NOMO-1 treated with DMSO at 0.1 percent for 48 hours (cell line): ENCODE measurements around the gene ARFGAP2.
"Not testable (repeated sequence)": the region's sequence is repeated elsewhere in the genome, so short reads cannot be mapped to it uniquely, and the experiment has no call there.

Experiments used
- DNase-seq: peaks from one replicate; lab custom pipeline; 2025; ENCODE audit not compliant: unreplicated experiment; lab: John Stamatoyannopoulos, UW

Gene ARFGAP2

DNA sequence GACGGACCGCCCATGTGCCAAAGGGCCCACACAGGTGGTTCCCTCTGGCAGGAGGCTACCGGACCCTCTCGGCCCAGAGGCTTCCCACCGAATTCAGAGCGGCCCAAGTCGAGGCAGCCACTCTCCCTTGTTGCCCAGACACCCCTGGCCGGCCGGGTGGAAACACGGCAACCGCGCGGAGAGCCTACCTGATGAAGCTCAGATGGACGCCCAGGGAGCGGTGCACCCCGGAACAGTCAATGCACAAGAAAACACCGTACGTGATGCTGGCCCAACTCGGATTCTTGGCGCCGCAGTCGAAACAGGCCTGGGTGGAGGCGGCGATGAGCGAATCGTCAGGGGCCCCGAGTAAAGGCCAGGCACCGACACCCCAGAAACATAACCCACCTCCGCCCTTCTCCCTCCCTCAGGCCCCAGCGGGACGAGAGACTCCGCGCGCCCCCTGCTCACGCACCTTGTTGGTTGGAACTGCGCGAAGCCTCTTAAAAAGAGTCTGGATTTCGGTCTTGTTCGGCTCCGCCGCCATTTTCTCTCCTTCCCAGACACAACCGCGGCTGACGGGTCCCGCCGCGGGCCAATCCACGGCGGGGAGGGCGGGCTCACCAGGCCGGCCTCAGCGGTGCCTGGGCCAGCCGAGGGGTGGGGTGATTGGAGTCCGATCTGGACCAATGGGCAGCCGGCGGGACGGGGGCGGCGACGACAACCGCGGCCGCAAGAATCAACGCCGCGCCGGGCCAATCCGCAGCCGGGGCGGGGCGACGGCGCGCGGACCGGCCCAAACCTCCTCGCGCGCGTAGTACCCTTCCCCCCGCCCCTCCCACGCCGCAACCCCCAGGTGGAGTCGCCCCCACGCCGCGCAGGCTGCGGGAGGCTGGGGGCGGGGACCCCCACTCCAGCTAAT is at the start of gene ARFGAP2:
Gene ARFGAP2, minus strand, starts transcription at position 552 of the 901 bp plus-strand sequence. Its CDS starts 26 bp downstream, at position 526.
- DNase-seq: peak; percentile 94

- no peak for DNase-seq
These were observed 49.1 kb upstream of the ARFGAP2 start for GRCh38 chr11:47225552-47226400.

DNA sequence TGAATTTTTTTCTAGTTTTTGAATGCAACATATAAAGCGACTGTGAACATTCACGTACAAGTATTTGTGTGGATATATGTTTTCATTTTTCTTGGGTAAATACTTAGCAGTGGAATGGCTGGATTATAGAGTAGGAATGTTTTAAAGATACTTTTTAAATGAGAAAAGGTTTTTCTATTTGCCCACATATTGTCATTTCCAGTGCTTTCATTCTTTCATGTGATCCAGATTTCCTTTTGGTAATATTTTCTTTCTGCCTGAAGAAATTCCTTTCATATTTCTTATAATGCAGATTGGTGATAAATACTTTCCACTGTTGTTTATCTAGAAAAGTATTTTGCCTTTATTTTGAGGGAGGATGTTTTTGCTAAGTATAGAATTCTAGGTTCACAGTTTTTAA is 46.0 kb upstream of the ARFGAP2 start:
- DNase-seq: no peak

DNA sequence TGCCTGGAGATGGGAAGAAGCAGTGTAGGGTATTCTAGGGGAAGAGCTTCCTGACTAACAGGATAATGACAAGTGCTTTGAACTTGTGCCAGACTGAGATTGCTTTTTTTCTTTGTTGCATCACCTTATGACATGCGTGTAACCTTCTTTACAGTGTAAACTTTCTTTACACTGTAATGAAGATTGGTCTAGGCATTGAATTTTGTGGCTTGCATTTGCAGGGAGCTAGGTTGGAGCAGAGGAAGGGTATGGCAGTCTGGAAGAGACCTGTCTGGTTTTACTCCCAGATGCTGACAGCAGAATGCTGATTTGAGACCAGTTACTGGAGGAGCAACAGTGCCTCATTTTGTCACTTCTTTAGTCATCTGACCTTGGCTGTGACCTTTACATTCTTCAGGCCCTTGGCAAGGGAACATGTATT is 43.7 kb upstream of the ARFGAP2 start:
- DNase-seq: no peak

DNA sequence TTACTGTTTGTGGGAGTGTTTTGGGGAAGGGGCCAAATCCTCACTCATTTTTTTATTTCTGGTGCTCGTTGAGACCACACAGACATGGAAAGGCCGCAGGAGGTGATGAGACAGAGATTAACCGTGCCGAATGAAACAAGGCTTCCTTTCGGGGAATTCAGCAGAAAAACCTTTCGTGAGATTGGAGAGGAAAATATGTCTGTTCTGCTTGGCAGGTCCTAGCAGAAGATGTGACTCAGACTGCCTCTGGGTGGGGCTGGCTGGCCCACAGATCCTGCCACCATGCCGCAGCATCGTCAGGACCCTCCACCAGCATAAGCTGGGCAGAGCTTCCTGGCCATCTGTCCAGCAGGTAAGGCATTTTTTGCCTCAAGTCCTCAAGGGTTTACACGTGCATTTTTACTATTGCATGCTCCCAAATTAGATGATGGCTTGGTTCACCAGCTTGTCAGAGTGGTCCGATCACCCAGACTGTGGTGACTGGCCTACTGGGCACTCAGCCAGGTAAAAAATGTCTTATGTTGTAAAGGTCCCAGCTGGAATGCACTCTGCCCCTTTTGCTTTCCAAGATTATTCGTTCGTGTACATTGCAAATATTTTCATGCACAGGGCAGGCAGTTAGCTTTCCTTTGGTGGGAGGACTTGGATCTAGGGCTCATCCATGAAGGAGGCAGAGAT is 39.6 kb upstream of the ARFGAP2 start:
- peak; percentile 30 for DNase-seq

GRCh38 chr11:47215366-47215910 is 38.8 kb upstream of the ARFGAP2 start:
- DNase-seq: no peak

- DNase-seq: peak; percentile 92
These were observed 37.4 kb upstream of the ARFGAP2 start for GRCh38 chr11:47213950-47214565.

GRCh38 chr11:47212938-47213337 is 36.3 kb upstream of the ARFGAP2 start:
- DNase-seq: no peak

DNA sequence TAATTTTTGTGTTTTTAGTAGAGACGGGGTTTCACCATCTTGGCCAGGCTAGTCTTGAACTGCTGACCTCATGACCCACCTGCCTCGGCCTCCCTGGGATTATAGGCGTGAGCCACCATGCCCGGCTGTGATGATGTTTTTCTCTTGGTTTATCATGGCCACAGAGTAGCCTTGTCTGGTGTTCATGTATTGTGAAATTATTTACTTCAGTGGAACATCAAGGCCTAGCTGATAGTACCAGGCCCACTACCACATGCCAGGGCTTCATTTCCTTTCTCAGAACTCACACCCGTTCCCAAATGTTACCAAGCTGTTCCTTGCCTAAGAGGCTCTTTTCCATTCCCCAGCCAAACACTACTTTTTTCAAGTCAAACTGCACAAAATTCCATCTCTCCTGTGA is 31.9 kb upstream of the ARFGAP2 start:
- no peak for DNase-seq

DNA sequence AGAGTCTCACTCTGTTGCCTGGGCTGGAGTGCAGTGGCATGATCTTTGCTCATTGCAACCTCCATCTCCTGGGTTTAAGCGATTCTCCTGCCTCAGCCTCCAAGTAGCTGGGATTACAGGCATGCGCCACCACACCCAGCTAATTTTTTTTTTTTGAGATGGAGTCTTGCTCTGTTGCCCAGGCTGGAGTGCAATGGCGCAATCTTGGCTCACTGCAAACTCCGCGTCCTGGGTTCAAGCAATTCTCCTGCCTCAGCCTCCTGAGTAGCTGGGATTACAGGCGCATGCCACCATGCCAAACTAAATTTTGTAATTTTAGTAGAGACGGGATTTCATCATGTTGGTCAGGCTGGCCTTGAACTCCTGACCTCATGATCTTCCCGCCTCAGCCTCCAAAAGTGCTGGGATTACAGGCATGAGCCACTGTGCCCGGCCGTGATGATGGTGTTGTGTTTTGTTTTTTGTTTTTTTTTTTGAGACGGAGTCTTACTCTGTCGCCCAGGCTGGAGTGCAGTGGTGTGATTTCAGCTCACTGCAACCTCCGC is 31.4 kb upstream of the ARFGAP2 start:
- DNase-seq: not testable (repeated sequence)

DNA sequence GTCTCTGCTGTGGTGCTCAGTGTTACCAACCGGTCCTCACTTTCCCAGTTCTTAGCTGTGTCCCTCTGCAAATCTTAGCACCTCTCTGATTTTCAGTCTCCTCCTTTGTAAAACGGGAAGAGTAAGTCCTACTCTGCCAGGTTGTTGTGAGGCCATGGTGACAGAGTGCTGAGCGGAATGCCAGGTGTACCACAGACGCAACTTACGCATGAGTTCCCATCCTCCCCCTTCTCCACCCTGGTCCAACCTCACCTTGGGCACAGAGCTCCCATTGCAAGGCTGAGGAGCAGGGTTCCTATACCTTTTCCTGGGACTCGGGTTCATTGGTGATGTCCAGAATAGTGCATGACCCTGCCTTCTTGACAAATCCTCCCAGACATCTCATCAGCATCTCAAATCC is 30.8 kb upstream of the ARFGAP2 start:
- DNase-seq: no peak

DNA sequence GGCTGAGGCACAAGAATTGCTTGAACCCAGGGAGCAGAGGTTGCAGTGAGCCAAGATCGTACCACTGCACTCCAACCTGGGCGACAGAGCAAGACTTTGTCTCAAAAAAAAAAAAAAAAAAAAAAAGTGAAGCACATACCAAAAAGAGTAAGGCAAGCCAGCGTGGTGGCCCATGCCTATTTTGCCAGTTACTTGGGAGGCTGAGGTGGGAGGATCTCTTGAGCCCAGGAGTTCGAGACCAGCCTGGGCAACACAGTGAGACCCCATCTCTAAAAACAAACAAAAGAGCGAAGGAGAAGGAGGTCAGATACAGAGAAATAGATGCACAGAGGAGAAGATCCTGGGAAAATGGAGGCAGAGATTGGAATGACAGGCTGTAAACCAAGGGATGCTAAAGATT is 29.9 kb upstream of the ARFGAP2 start:
- DNase-seq: not testable (repeated sequence)

GRCh38 chr11:47204637-47204989 is 27.9 kb upstream of the ARFGAP2 start:
- DNase-seq: no peak

DNA sequence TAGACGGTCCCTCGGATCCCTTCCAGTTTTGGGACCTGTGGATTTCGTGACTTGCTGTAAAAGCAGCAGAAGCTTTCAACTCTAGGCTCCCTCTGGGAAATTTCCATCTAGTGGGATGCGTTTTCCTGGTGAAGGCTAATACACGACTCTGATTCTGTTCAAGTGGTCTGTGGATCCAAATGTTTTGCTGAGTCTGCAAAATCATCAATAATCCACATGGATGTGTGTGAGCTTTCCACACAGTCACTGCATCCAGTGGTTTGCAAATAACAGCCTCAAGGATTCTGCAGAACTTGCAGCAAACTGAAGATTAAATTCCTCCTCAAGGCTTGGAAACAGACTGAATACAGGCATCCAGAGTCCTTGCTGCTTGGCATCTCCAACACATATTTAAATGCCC is 25.9 kb upstream of the ARFGAP2 start:
- DNase-seq: no peak

DNA sequence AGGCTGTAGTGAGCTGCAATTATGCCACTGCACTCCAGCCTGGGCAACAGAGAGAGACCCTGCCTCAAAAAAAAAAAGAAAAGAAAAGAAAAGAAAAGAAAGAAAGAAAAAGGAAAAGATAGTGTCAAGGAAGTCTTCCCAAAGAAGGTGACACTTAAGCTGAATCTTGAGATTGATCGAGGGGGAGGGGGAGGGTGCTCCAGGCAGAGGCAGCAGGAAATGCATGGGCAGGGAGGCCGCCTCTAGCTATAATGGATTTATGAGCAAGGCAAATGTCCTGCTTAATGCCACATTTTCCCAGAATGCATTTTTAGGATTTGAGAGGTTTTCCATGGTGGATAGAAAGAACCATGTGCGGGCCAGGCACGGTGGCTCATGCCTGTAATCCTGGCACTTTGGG is 24.3 kb upstream of the ARFGAP2 start:
- DNase-seq: no peak

- DNase-seq: not testable (repeated sequence)
These were observed 21.5 kb upstream of the ARFGAP2 start for GRCh38 chr11:47198161-47198560.

DNA sequence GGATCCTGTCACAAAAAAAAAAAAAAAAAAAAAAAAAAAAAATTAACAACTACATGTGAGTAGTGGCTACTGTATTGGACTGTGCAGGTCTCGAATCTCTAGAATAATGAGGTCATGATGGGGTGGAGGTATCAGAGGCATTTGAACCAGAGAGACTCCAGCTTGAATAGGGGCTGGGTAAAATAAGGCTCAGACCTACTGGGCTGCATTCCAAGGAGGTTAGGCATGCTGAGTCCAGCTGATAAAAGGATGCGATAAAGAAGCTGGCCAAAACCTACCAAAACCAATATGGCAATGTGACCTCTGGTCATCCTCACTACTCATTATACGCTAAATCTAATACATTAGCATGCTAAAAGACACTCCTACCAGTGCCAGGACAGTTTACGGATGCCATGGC is 15.4 kb upstream of the ARFGAP2 start:
- DNase-seq: no peak

GRCh38 chr11:47191137-47191536 is 14.5 kb upstream of the ARFGAP2 start:
- not testable (repeated sequence) for DNase-seq

DNA sequence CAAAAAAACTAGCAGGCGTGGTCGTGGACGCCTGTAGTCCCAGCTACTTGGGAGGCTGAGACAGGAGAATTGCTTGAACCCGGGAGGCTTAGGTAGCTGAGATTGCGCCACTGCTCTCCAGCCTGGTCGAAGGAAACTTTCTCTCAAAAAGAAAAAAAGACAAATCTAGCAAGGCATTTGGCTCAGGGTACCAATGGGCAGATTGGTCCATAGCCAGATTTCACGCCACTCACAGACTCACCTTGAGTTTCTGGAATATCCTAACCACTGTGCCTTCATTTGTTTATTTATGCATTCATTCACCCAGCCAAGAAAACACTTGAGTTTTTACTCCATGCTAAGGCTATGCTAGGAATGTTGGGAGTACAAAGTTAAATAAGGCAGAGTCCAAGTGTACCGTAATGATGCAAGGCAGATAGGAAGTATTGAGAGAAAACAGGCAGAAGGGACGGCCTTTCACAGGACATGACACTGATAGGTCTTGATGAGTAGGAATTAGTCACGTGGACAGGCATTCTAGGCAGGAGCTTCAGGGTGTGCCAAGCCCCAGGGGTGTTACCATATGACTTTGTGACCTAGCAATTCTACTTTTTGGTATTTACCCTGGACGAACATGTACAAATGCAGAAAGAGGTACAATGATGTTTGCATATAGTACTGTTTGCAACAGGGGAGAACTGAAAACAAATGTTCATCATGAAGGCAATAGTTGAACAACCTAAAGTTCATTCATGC is 12.6 kb upstream of the ARFGAP2 start:
- no peak for DNase-seq

- no peak for DNase-seq
These were observed 11.6 kb upstream of the ARFGAP2 start for GRCh38 chr11:47188259-47188658.
